HEK293T (cell line): ENCODE data around the gene KCNQ5.

Experiments used
- FOXA1 ChIP-seq: fragments of 450-650 bp; IDR thresholded peaks from 2 replicates; pipeline ENCODE4 v1.6.1; 2016; ENCODE audit warnings: mild to moderate bottlenecking
- L3MBTL2 ChIP-seq: fragments of 450-650 bp; conservative IDR thresholded peaks from 2 replicates; pipeline ENCODE4 v1.6.1; 2016; ENCODE audit warnings: mild to moderate bottlenecking
- LEF1 ChIP-seq: fragments of 450-650 bp; IDR thresholded peaks from 2 replicates; pipeline ENCODE4 v1.6.1; 2017; ENCODE audit warnings: mild to moderate bottlenecking, borderline replicate concordance
- NFRKB ChIP-seq: fragments of 450-650 bp; IDR thresholded peaks from 2 replicates; pipeline ENCODE4 v1.6.1; 2016; ENCODE audit warnings: mild to moderate bottlenecking, moderate library complexity
- SP1 ChIP-seq: fragments of 450-650 bp; IDR thresholded peaks from 2 replicates; pipeline ENCODE4 v1.6.1; 2017
- TARDBP ChIP-seq: fragments of 450-650 bp; IDR thresholded peaks from 2 replicates; pipeline ENCODE4 v1.6.1; 2016
- ZNF384 ChIP-seq: fragments of 450-650 bp; IDR thresholded peaks from 2 replicates; pipeline ENCODE4 v1.6.1; 2016

DNA sequence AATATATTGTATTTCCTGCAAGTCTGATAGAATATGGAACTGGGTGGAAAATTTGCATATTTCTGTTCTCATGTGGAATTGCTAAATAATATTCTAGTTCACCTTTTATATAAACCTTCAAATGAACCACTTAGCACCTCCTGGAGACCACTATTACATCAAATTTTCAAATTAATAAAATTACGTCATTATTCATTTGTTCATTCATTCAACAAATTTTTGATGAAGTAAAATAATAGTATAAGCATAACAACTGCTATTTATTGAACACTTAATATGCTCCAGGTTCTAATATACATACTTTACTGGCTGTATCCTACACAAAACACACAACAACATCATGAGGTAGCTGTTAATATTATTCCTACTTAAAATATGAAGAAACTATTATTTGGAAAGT lies 215.1 kb downstream of the KCNQ5 start:
- TF ChIP-seq SP1 = no peak
- no peak for TF ChIP-seq FOXA1
- no peak for TF ChIP-seq TARDBP
- TF ChIP-seq LEF1 = no peak
- no peak for TF ChIP-seq L3MBTL2
- no peak for TF ChIP-seq NFRKB
- no peak for TF ChIP-seq ZNF384
